H9 (cell line): ENCODE data around the gene THAP4. TPM values are rescaled to one million over a fixed set of nuclear protein-coding genes. Genes with fewer than 3 reads are reported as not detected.

Experiments
- DNase-seq: peaks from one replicate; pipeline ENCODE4 v3.0.0-alpha.2; 2017
- H2AFZ ChIP-seq: one replicate; pipeline ENCODE4 v1.6.1; 2013; ENCODE audit warnings: mild to moderate bottlenecking, low read length, control low read depth, moderate library complexity
- H2AK5ac ChIP-seq: 2 replicates; pipeline ENCODE4 v1.6.1; 2013; ENCODE audit warnings: low read length, control low read depth, mixed read lengths; ENCODE audit not compliant: insufficient read length
- H2BK120ac ChIP-seq: one replicate; pipeline ENCODE4 v1.6.1; 2013; ENCODE audit warnings: low read depth, mild to moderate bottlenecking, low read length, control low read depth, inconsistent platforms; ENCODE audit not compliant: poor library complexity, severe bottlenecking
- H2BK12ac ChIP-seq: 2 replicates; pipeline ENCODE4 v1.6.1; 2013; ENCODE audit warnings: low read length, control low read depth, mixed read lengths, low read depth; ENCODE audit not compliant: insufficient read length
- H2BK15ac ChIP-seq: 2 replicates; pipeline ENCODE4 v1.6.1; 2013; ENCODE audit warnings: low read depth, low read length, control low read depth
- H2BK20ac ChIP-seq: one replicate; pipeline ENCODE4 v1.6.1; 2013; ENCODE audit warnings: low read depth, mild to moderate bottlenecking, low read length, control low read depth, inconsistent platforms; ENCODE audit not compliant: poor library complexity, severe bottlenecking
- H2BK5ac ChIP-seq: 2 replicates; pipeline ENCODE4 v1.6.1; 2013; ENCODE audit warnings: low read length, control low read depth, mixed read lengths; ENCODE audit not compliant: insufficient read length
- H3K14ac ChIP-seq: 2 replicates; pipeline ENCODE4 v1.6.1; 2013; ENCODE audit warnings: low read length, control low read depth; ENCODE audit not compliant: insufficient read depth
- H3K18ac ChIP-seq: 2 replicates; pipeline ENCODE4 v1.6.1; 2013; ENCODE audit warnings: low read depth, mild to moderate bottlenecking, mixed read lengths, low read length, control low read depth; ENCODE audit not compliant: insufficient read length
- H3K23ac ChIP-seq: 2 replicates; pipeline ENCODE4 v1.6.1; 2013; ENCODE audit warnings: low read length, control low read depth, mixed read lengths, low read depth; ENCODE audit not compliant: insufficient read length
- H3K23me2 ChIP-seq: 2 replicates; pipeline ENCODE4 v1.6.1; 2013; ENCODE audit warnings: low read depth, mild to moderate bottlenecking, mixed read lengths, low read length, control low read depth; ENCODE audit not compliant: insufficient read length, poor library complexity, severe bottlenecking
- H3K27ac ChIP-seq: 2 replicates; pipeline ENCODE4 v1.5.1; 2013; ENCODE audit warnings: low read length, control low read depth, mixed read lengths, low read depth; ENCODE audit not compliant: insufficient read length
- H3K27me3 ChIP-seq: 2 replicates; pipeline ENCODE4 v1.6.1; 2013; ENCODE audit warnings: low read length, control low read depth, inconsistent platforms; ENCODE audit not compliant: insufficient read depth
- H3K4ac ChIP-seq: 2 replicates; pipeline ENCODE4 v1.6.1; 2013; ENCODE audit warnings: low read depth, mild to moderate bottlenecking, control low read depth, inconsistent platforms, low read length, moderate library complexity
- H3K4me1 ChIP-seq: 2 replicates; pipeline ENCODE4 v1.6.1; 2013; ENCODE audit warnings: low read length, control low read depth, inconsistent platforms; ENCODE audit not compliant: insufficient read depth
- H3K4me2 ChIP-seq: 2 replicates; pipeline ENCODE4 v1.6.1; 2013; ENCODE audit warnings: low read length, control low read depth, mixed read lengths; ENCODE audit not compliant: insufficient read length, insufficient read depth
- H3K56ac ChIP-seq: 2 replicates; pipeline ENCODE4 v1.6.1; 2013; ENCODE audit warnings: low read depth, mild to moderate bottlenecking, mixed read lengths, low read length, control low read depth; ENCODE audit not compliant: insufficient read length
- H3K79me1 ChIP-seq: 2 replicates; pipeline ENCODE4 v1.6.1; 2013; ENCODE audit warnings: low read depth, mild to moderate bottlenecking, moderate library complexity, low read length, control low read depth, inconsistent platforms; ENCODE audit not compliant: insufficient read depth, poor library complexity, severe bottlenecking
- H3K79me2 ChIP-seq: 2 replicates; pipeline ENCODE4 v1.6.1; 2013; ENCODE audit warnings: low read length, control low read depth, inconsistent platforms; ENCODE audit not compliant: insufficient read depth
- H3K9ac ChIP-seq: 2 replicates; pipeline ENCODE4 v1.6.1; 2013; ENCODE audit warnings: low read length, control low read depth, mixed read lengths; ENCODE audit not compliant: insufficient read length; ENCODE audit errors: extremely low read depth
- H3K9me3 ChIP-seq: one replicate; pipeline ENCODE4 v1.6.1; 2013; ENCODE audit warnings: low read depth, low read length, inconsistent platforms; ENCODE audit not compliant: control insufficient read depth
- H3T11ph ChIP-seq: one replicate; pipeline ENCODE4 v1.6.1; 2013; ENCODE audit warnings: mild to moderate bottlenecking, low read length, control low read depth, inconsistent platforms
- H4K20me1 ChIP-seq: one replicate; pipeline ENCODE4 v1.6.1; 2013; ENCODE audit not compliant: control insufficient read depth, insufficient read length, insufficient read depth
- H4K5ac ChIP-seq: 2 replicates; pipeline ENCODE4 v1.6.1; 2013; ENCODE audit warnings: low read depth, mild to moderate bottlenecking, mixed read lengths, low read length, control low read depth; ENCODE audit not compliant: insufficient read length
- H4K8ac ChIP-seq: replicated peaks from 2 replicates; pipeline ENCODE4 v1.6.1; 2013; ENCODE audit warnings: low read length, control low read depth, mixed read lengths, low read depth; ENCODE audit not compliant: insufficient read length
- H4K91ac ChIP-seq: 2 replicates; pipeline ENCODE4 v1.6.1; 2013; ENCODE audit warnings: low read depth, mild to moderate bottlenecking, moderate library complexity, mixed read lengths, low read length, control low read depth; ENCODE audit not compliant: insufficient read length
- H3K27ac Mint-ChIP-seq, 3 experiments: 2 replicates in 2 of 3; 3 replicates in 1 of 3; pipeline ENCODE4 v1.8.0; 2020 to 2021; ENCODE audit warnings: mixed read lengths in 3 of 3, mild to moderate bottlenecking in 1 of 3, moderate library complexity in 1 of 3
- H3K27me3 Mint-ChIP-seq: 2 replicates; pipeline ENCODE4 v1.8.0; 2021; ENCODE audit warnings: low read depth, mild to moderate bottlenecking, moderate library complexity, mixed read lengths
- H3K36me3 Mint-ChIP-seq, 3 experiments: 2 replicates in 2 of 3; 3 replicates in 1 of 3; pipeline ENCODE4 v1.8.0; 2020 to 2021; ENCODE audit warnings: low read depth in 3 of 3, mixed read lengths in 3 of 3; ENCODE audit not compliant: insufficient read depth in 1 of 3
- H3K4me1 Mint-ChIP-seq, 2 experiments: 2 replicates each; pipeline ENCODE4 v1.8.0; 2020; ENCODE audit warnings: mixed read lengths in 2 of 2
- H3K4me3 Mint-ChIP-seq, 2 experiments: 2 replicates in 1 of 2; 3 replicates in 1 of 2; pipeline ENCODE4 v1.8.0; 2020 to 2021; ENCODE audit warnings: mild to moderate bottlenecking in 2 of 2, mixed read lengths in 2 of 2, moderate library complexity in 1 of 2
- H3K9me3 Mint-ChIP-seq, 2 experiments: 2 replicates in 1 of 2; 3 replicates in 1 of 2; pipeline ENCODE4 v1.8.0; 2020; ENCODE audit warnings: mild to moderate bottlenecking in 2 of 2, mixed read lengths in 2 of 2, moderate library complexity in 1 of 2
- CTCF ChIP-seq: fragments of 200-600 bp; sonication (generic); conservative IDR thresholded peaks from 3 replicates; pipeline ENCODE4 v1.8.0; 2021; ENCODE audit warnings: antibody characterized with exemption, mild to moderate bottlenecking
- WGBS: extraction: QIAGEN DNeasy Blood & Tissue Kit; methylation state at CpG from one replicate; pipeline ENCODE4 v1.1.7; 2013; ENCODE audit warnings: missing lambda C conversion rate, low lambda C conversion rate, mixed read lengths; ENCODE audit not compliant: insufficient read length; ENCODE audit errors: extremely low coverage; 5-methylcytosine and 5-hydroxymethylcytosine counted together
- total RNA-seq: library from RNA; stranded (reverse); gene quantifications from 2 replicates; pipeline ENCODE4 v1.2.1, GENCODE V29; 2021

The THAP4 gene
- total RNA-seq, 1 experiment from 2014 or later, result 70.6 TPM

DNA sequence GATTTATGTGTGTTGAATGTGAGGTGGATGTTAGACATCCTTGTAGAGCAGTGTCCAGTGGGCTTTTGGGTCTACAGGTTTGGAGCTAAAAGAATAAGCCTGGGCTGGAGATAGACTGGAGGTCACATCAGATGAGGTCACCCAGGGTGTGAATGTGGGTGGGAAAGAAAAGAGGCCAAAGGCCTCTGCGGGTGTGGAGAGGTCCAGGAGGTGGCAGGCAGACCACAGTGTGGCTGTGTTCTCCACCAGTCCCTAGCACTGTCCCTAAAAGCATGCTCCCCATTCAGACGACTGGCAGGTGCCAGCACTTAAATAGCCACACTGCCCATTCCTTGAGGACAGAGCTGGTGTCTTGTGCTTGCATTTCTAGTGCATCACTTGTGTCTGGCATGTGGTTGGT, 4.7 kb upstream of the THAP4 start:
- Histone ChIP-seq H2BK12ac (no peak overlapping the region), H3K9ac (no peak overlapping the region), H3K9me3 (peaks cover 6% of the 10 kb centered on the region), H3K4me2 (no peak overlapping the region), H2AK5ac (no peak overlapping the region), H3K27ac (no peak overlapping the region), H4K20me1 (no peaks in the 10 kb centered on the region), H3K27me3 (no peaks in the 10 kb centered on the region), H3K4me1 (no peaks in the 10 kb centered on the region; the same call in 1 of the 2 replicates), H3K14ac (no peak overlapping the region), H3K4ac (no peak overlapping the region), H3K79me2 (peaks cover 50% of the 10 kb centered on the region; the same call in 1 of the 2 replicates), H3K18ac (no peak overlapping the region), H3K56ac (no peak overlapping the region), H4K5ac (no peak overlapping the region), H2AFZ (no peak overlapping the region), H4K8ac (no peak overlapping the region), H4K91ac (no peak overlapping the region), H2BK5ac (no peak overlapping the region), H2BK15ac (no peak overlapping the region), H3K23me2 (peaks cover 5% of the 10 kb centered on the region), H3K79me1 (peaks cover 19% of the 10 kb centered on the region), H2BK120ac (no peak overlapping the region), H3T11ph (no peak overlapping the region), H3K23ac (no peak overlapping the region), H2BK20ac (no peak overlapping the region)
- Mint-ChIP-seq H3K27ac (peak overlapping the region in 2 of 3 experiments; percentile 17 to 33; a peak in 2 of 7 replicates), H3K36me3 (peaks cover 22 to 31% (median 23%) of the 10 kb centered on the region in 3 experiments), H3K27me3 (no peaks in the 10 kb centered on the region), H3K9me3 (peaks cover 4 to 8% of the 10 kb centered on the region in 2 experiments; a peak in 4 of 5 replicates), H3K4me3 (no peak overlapping the region; a peak in 1 of 5 replicates), H3K4me1 (peaks cover 26 to 30% of the 10 kb centered on the region in 2 experiments)
- WGBS, result no CpG with 5 or more reads among the region's 2 CpGs
- DNase-seq, result no peak
- TF ChIP-seq CTCF, result no peak
